IPS-20b (cell line): Measurements from ENCODE around the gene ABL1.

Experiments used
- H3K27ac ChIP-seq: one replicate; pipeline ENCODE4 v1.5.1; 2013; ENCODE audit warnings: low read length
- H3K27me3 ChIP-seq: 2 replicates; pipeline ENCODE4 v1.6.1; 2013; ENCODE audit warnings: mild to moderate bottlenecking, low read length, inconsistent platforms; ENCODE audit not compliant: insufficient read depth
- H3K36me3 ChIP-seq: 2 replicates; pipeline ENCODE4 v1.6.1; 2013; ENCODE audit warnings: low read depth, mild to moderate bottlenecking, inconsistent platforms, low read length, moderate library complexity; ENCODE audit not compliant: insufficient read depth
- H3K4me1 ChIP-seq: 2 replicates; pipeline ENCODE4 v1.6.1; 2013; ENCODE audit warnings: mild to moderate bottlenecking, control low read depth, inconsistent platforms, low read length, moderate library complexity; ENCODE audit not compliant: insufficient read depth
- H3K4me3 ChIP-seq: 2 replicates; pipeline ENCODE4 v1.5.1; 2013; ENCODE audit warnings: mild to moderate bottlenecking, low read length, inconsistent platforms
- H3K9ac ChIP-seq: 2 replicates; pipeline ENCODE4 v1.6.1; 2013; ENCODE audit warnings: low read depth, mild to moderate bottlenecking, inconsistent platforms, low read length, moderate library complexity
- H3K9me3 ChIP-seq: 2 replicates; pipeline ENCODE4 v1.6.1; 2013; ENCODE audit warnings: mild to moderate bottlenecking, low read depth, low read length, inconsistent platforms; ENCODE audit not compliant: insufficient read depth

ABL1 gene

DNA sequence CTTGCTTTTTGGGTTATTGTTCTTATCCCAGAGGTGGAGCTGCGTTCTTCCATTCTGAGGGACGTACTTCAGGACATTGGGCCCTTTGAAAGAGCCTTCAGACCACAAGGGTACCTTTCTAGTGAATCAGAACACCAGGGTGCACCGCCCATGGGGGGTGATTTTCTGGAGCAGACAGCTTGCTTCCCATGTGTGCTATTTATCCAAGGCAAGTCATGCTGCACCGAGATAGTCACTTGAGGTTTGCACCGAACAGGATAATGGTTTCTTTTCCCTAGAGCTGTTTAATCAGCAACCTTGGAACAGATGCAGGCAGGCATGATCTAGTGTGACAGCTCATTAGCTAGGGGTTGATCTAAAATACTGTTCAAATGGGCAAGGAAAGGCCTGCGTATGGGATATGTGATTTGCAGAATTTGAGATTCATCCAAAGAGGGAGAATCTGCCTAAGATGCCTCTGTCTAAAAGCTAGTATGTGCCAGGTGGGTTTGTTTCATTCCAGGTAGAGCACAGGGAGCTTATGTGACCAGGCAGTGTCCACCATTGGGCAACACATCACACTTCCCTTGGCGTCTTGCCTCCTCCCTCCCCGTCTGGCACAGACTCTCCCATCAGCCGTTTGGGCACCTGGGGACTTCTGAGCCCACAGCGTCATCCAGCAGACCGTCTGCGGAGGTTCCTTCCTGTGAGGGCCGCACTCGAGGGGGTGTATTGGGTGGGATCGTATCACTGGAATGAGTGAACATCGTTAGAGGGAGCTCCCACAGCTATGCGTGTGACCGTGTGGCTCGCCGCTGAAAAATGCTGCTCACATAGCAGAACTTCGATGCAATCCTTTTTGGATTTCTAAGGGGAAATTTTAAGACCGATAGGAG, 23.0 kb downstream of the ABL1 start:
- Histone ChIP-seq H3K27me3 (no peaks in the 10 kb centered on the region), H3K27ac (no peak overlapping the region), H3K9ac (no peak overlapping the region), H3K4me3 (no peak overlapping the region), H3K36me3 (peaks cover 81% of the 10 kb centered on the region), H3K4me1 (peaks cover 8% of the 10 kb centered on the region; the same call in 1 of the 2 replicates), H3K9me3 (no peaks in the 10 kb centered on the region)

DNA sequence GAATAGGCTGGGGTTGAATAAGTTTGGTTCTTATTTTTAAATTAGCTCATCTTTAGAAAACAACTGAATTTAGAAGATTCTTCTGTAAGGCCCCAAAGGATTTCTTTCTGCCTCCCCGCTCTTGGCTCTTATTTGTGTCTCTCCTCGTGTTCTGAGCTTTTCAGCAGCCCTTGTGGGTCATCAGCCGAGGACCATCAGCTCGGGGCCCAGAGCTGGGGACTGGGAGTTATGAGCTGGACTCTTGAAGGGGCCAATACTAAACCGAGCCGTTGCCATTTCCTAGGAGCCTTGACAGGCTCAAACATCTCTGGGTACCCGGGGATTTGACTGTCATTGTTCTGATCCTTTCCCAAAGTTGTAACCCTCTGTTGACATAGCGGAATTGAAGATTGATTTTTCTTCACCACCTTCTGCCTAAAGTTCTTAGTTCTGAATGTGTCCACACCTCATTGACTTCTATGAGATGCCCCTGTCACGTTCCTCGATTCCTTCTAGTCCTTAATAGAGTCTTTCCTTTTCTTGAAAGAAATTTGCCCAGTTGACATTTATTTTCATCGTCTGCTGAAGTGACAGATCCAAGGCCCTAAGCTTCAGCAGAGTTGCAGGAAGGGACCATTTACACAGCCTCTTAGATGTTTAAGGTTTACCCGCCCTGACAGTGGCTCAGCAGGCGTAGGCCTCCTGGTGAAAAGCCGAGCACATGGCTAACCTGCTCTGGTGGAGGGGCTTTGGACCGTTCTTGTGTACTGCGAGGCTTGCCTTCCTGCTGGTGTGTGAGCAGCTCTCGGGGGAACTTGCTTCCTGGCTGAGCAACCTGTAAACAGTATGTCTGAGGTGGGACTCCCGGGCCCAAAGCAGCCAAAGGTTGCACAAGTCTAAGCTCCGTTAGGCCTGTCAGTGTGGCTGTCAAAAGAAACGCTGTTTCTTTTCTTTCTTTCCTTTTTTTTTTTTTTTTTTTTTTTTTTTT, 24.0 kb downstream of the ABL1 start:
- Histone ChIP-seq H3K4me1 (peaks cover 8% of the 10 kb centered on the region), H3K27me3 (no peaks in the 10 kb centered on the region), H3K9ac (no peak overlapping the region), H3K4me3 (no peak overlapping the region), H3K27ac (no peak overlapping the region), H3K36me3 (peaks cover 85% of the 10 kb centered on the region), H3K9me3 (no peaks in the 10 kb centered on the region)

DNA sequence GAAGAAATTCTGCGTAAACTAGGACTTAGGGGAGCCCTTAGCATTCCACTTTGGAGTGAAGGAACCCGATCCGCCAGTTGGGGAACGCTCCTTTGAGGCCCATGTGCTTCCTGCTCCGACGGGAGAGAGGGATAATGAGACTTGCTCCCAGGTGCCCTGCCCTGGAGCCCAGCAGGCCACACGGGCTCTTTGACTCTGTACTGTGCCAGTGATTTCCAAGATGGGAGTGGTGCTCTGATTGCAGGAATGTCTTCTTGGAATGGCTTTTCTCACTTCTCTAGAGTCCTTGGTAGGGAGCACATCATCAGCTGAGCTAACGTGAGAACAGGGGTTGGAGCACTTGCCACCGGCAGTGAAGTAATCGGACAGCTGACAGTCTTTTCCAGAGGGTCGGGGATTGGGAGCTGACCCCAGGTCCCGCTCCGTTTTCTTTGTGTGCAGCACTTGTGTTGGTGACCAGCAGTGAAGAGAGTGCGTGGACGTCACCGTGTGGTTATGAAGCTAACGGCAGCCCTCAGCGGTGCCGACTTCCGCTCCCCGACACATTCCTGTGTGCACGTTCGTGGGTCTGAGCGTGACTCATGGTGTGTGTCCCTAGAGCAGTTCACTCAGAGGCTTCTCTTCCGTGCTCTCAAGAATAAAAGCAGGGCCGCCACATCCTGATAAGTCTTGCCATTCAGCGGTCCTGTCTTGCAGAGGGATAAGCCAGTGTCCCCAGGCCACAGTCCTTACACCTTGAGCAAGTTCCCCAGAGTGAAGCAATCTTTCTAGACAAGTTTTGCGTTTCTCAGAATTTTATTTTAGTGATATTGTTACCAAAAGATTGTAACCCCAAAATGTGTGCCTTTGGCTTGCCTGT, 25.6 kb downstream of the ABL1 start:
- Histone ChIP-seq H3K36me3 (peaks cover 81% of the 10 kb centered on the region), H3K27ac (peak overlapping the region; percentile 20), H3K27me3 (no peaks in the 10 kb centered on the region), H3K4me3 (no peak overlapping the region), H3K9ac (no peak overlapping the region), H3K4me1 (peaks cover 8% of the 10 kb centered on the region), H3K9me3 (no peaks in the 10 kb centered on the region)

DNA sequence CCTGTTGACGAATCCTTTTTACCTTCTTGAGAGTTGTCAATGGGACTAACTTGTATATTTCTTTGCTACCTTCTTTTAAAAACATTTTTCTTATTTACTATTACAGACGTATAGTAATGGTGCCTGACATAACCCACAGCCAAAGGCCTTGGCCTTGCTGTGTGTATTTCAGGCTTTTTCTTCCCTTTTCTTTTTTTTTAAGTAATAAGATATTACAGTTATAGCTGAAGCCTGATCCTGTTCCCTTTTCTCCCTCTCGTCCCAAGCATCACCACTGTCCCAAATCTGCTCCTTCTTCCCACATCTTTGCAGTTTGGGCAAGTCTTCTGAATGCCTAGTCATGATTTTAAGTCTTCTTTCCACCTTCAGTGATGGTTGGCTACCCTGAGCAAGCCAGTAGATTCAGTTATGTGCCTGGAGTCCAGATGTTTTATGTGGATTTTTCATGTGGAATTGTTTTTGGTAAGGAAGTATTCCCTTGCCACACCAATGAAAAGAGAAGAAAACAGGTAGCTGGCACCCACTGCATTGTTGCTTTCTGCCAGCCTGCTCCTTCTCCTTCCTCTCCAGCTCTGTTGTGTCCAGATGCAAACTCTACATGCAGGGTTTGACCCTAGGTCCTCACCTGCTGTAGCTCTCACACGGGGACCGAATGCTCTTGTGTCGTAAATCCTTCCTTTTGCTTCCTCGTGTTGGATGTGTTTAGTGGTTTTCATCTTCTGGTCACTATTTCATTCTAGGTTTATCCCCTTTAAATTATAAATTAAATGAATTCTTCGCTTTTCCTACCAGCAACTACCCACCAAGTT, 26.5 kb downstream of the ABL1 start:
- H3K36me3 ChIP-seq: peaks cover 76% of the 10 kb centered on the region
- H3K9me3 ChIP-seq: no peaks in the 10 kb centered on the region
- H3K27ac ChIP-seq: no peak overlapping the region
- no peak overlapping the region for H3K4me3 ChIP-seq
- no peak overlapping the region for H3K9ac ChIP-seq
- no peaks in the 10 kb centered on the region for H3K27me3 ChIP-seq
- H3K4me1 ChIP-seq: peaks cover 8% of the 10 kb centered on the region

DNA sequence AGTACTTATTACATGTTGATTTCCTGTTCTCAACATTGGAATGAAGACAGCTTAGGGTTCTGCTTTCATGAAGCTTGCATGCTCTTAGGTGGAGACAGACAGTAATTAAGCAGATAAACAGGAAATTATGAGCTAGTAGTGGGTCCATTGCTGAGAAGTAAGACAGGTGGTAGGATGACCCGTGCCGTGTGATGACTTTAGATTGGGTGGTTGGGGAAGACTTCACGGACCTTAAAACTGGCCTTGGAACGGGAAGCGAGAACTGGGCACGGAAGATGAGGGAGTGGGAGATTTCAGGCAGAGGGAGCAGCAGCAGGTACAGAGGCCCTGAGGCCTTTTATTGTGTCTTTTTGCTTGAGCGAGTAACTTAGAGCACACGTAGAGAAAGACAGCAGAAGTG, 27.2 kb downstream of the ABL1 start:
- no peak overlapping the region for H3K27ac ChIP-seq
- no peaks in the 10 kb centered on the region for H3K9me3 ChIP-seq
- H3K4me3 ChIP-seq: no peak overlapping the region
- no peak overlapping the region for H3K9ac ChIP-seq
- H3K4me1 ChIP-seq: peaks cover 8% of the 10 kb centered on the region
- H3K27me3 ChIP-seq: no peaks in the 10 kb centered on the region
- H3K36me3 ChIP-seq: peaks cover 75% of the 10 kb centered on the region

DNA sequence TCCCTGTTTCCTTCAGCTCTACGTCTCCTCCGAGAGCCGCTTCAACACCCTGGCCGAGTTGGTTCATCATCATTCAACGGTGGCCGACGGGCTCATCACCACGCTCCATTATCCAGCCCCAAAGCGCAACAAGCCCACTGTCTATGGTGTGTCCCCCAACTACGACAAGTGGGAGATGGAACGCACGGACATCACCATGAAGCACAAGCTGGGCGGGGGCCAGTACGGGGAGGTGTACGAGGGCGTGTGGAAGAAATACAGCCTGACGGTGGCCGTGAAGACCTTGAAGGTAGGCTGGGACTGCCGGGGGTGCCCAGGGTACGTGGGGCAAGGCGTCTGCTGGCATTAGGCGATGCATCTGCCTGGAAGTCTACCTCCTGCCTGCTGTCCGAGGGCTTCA, 27.7 kb downstream of the ABL1 start:
- no peaks in the 10 kb centered on the region for H3K9me3 ChIP-seq
- H3K4me3 ChIP-seq: no peak overlapping the region
- peaks cover 75% of the 10 kb centered on the region for H3K36me3 ChIP-seq
- H3K27ac ChIP-seq: no peak overlapping the region
- peaks cover 8% of the 10 kb centered on the region for H3K4me1 ChIP-seq
- no peak overlapping the region for H3K9ac ChIP-seq
- no peaks in the 10 kb centered on the region for H3K27me3 ChIP-seq

DNA sequence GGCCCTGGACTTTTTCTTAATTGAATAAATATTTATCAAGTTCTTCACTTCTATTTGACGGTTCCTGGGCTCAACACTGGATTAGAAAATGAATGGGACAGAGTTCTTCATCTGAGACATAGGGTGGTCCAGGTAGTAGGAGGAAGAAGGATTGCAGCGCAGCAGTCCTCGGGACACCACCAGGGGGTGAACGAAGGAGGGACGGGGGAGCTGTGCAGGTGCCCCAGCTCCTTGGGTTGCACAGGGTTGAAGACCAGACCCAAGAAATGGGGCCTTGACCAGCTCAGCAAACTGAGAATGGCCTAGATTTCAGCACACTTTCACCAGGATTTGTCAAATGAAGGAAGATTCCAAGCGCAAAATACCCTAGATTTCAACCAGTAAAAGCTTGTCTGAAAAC, 29.5 kb downstream of the ABL1 start:
- no peaks in the 10 kb centered on the region for H3K27me3 ChIP-seq
- peaks cover 4% of the 10 kb centered on the region for H3K4me1 ChIP-seq
- no peaks in the 10 kb centered on the region for H3K9me3 ChIP-seq
- no peak overlapping the region for H3K9ac ChIP-seq
- H3K4me3 ChIP-seq: no peak overlapping the region
- peaks cover 64% of the 10 kb centered on the region for H3K36me3 ChIP-seq
- H3K27ac ChIP-seq: no peak overlapping the region

DNA sequence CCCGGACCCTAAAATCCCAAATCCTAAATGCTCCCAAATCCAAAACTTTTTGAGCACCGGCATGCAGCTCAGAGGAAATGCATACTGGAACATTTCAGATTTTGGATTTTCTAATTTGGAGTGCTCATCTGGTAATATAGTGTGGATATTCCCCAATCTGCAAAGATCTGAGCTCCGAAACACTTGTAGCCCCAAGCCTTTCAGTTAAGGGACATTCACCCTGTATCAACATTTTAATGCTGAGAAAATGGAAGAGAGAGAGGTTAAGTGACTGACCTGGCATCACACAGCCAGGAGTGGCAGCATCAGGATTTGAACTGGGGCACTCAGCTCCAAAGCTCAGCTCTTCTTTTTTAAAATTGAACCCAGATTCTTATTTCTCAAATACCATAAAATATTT, 30.9 kb downstream of the ABL1 start:
- Histone ChIP-seq H3K9me3 (no peaks in the 10 kb centered on the region), H3K27ac (no peak overlapping the region), H3K4me1 (no peaks in the 10 kb centered on the region; the same call in 1 of the 2 replicates), H3K27me3 (no peaks in the 10 kb centered on the region), H3K36me3 (peaks cover 63% of the 10 kb centered on the region), H3K9ac (no peak overlapping the region), H3K4me3 (no peak overlapping the region)

DNA sequence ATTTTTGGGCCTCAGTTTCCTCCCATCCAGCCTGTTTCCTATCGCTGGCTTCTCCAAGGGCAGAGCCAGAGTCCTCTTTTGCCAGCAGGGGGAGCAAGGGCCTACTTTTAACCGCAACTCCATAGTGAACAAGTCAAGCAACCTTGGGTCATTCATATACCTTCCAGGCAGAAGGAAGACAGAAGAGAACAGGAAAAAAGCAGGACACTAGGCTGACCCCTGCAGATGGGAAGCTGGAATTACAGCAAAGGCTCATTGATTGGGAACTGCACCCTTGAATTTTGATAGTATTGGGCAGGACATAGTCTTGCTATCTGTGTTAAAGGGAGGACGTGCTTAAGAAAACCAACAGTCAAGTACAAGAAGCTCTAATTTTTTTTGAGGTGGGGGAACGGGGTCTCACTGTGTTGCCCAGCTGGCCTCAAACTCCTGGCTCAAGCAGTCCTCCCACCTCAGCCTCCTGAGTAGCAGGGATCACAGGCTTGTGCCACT, 31.5 kb downstream of the ABL1 start:
- Histone ChIP-seq H3K4me1 (no peaks in the 10 kb centered on the region; the same call in 1 of the 2 replicates), H3K27me3 (no peaks in the 10 kb centered on the region), H3K36me3 (peaks cover 66% of the 10 kb centered on the region), H3K9ac (no peak overlapping the region), H3K4me3 (no peak overlapping the region), H3K27ac (no peak overlapping the region), H3K9me3 (no peaks in the 10 kb centered on the region)

DNA sequence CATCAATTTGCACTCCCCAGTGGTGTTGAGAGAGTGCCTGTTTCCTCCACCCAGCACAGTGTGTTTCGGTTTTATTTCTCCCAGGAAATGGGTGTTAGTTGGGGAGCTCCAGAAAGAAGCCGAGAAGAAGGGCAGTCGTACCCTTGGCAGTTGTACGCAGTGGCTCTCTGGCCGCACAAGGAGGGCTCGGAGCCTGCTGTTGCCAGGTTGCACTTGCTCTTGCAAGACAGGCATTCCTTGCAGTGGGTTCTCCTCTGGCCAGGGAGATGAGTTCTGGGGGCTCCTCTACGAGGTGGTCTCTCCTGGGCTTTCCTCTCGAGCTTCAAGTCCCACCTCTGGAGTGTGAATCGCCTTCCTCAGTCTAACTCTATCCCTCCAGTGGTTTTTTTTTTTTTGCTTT, 32.5 kb downstream of the ABL1 start:
- Histone ChIP-seq H3K27me3 (no peaks in the 10 kb centered on the region), H3K4me3 (no peak overlapping the region), H3K4me1 (no peaks in the 10 kb centered on the region; the same call in 1 of the 2 replicates), H3K27ac (peak overlapping the region; percentile 38), H3K9me3 (no peaks in the 10 kb centered on the region), H3K36me3 (peaks cover 76% of the 10 kb centered on the region), H3K9ac (no peak overlapping the region)
